Breast epithelium (tissue), 4 donors: Measurements from ENCODE around the gene GHSR. TPM values are rescaled to one million over a fixed set of nuclear protein-coding genes. Genes with fewer than 3 reads are reported as not detected.
"Not testable (repeated sequence)": the region's sequence is repeated elsewhere in the genome, so short reads cannot be mapped to it uniquely, and the experiment has no call there.

Experiments
- DNase-seq, 2 donors: peaks; one replicate each; pipeline ENCODE4 v3.0.0-alpha.2; 2019; ENCODE audit warnings: low spot score in 2 of 2
- H3K27ac ChIP-seq, 2 donors: fragments of 200-600 bp; sonication (generic) in 1 of 2; one replicate each; pipeline ENCODE4 v1.5.1; 2016 to 2019; ENCODE audit warnings: mild to moderate bottlenecking in 1 of 2
- H3K27me3 ChIP-seq, 2 donors: fragments of 200-600 bp; sonication (generic) in 1 of 2; one replicate each; pipeline versions ENCODE4 v1.5.1 to v1.6.0; 2017 to 2019; ENCODE audit warnings: control low read depth in 1 of 2, mild to moderate bottlenecking in 1 of 2
- H3K36me3 ChIP-seq: fragments of 200-600 bp; one replicate; pipeline ENCODE4 v1.5.1; 2019
- H3K4me1 ChIP-seq, 2 donors: fragments of 200-600 bp; sonication (generic); one replicate each; pipeline ENCODE4 v1.5.1; 2016 to 2019; ENCODE audit warnings: control low read depth in 1 of 2
- H3K4me3 ChIP-seq, 3 donors: fragments of 200-600 bp; sonication (generic); 1 replicate in 2 of 3; 2 replicates in 1 of 3; pipeline ENCODE4 v1.5.1; 2016 to 2019; ENCODE audit warnings: mild to moderate bottlenecking in 3 of 3, moderate library complexity in 2 of 3
- H3K9me3 ChIP-seq, 2 donors: fragments of 200-600 bp; sonication (generic) in 1 of 2; one replicate each; pipeline ENCODE4 v1.5.1; 2016 to 2019; ENCODE audit warnings: control low read depth in 1 of 2
- CTCF ChIP-seq, 3 donors: fragments of 450-650 bp; IDR thresholded peaks; one replicate each; pipeline ENCODE4 v1.5.1; 2016 to 2017; ENCODE audit warnings: antibody characterized with exemption in 3 of 3, mild to moderate bottlenecking in 3 of 3, moderate library complexity in 3 of 3
- POLR2A ChIP-seq: fragments of 450-650 bp; IDR thresholded peaks from one replicate; pipeline ENCODE4 v1.6.1; 2016; ENCODE audit warnings: antibody characterized with exemption, mild to moderate bottlenecking, moderate library complexity
- POLR2AphosphoS5 ChIP-seq, 3 donors: sonication (generic); formaldehyde crosslinking; IDR thresholded peaks; one replicate each; pipeline ENCODE4 v1.6.1; 2017; ENCODE audit warnings: antibody characterized with exemption in 3 of 3
- intact Hi-C: fragments of 100-400 bp; cut with DNase I; formaldehyde crosslinking; loops from one replicate; pipeline ENCODE4 v1.15.1; 2023; ENCODE audit warnings: low total_unique reads
- total RNA-seq, 3 donors: library from RNA; depleted of rRNA; stranded (reverse); fragments of >200 nt; gene quantifications; one replicate each; pipeline ENCODE4 v1.1.0, GENCODE V29; 2016

GHSR gene
- total RNA-seq = not detected

- no peak for TF ChIP-seq POLR2A
- no peak for TF ChIP-seq POLR2AphosphoS5 (IDR thresholded peaks at IDR 0.05)
- TF ChIP-seq CTCF (IDR thresholded peaks at IDR 0.05) = no peak
- no peaks in the 10 kb centered on the region for H3K9me3 ChIP-seq
- H3K36me3 ChIP-seq = no peaks in the 10 kb centered on the region
- peak within 1 kb of the TSS in 2 of 3 donors; percentile 11 to 46 for H3K4me3 ChIP-seq
- no peak within 1 kb of the TSS for H3K27ac ChIP-seq
- peaks cover 5 to 54% of the 10 kb centered on the region in 2 donors for H3K27me3 ChIP-seq
- DNase-seq = no peak
- H3K4me1 ChIP-seq = no peaks in the 10 kb centered on the region
- intact Hi-C loops = no loop called here
These were observed at the start of gene GHSR for GRCh38 chr3:172447611-172448579. Gene GHSR (minus strand): TSS chr3:172448456. CDS start chr3:172448413, 43 bp downstream.

- H3K27ac ChIP-seq = peak overlapping the region in 1 of 2 donors; percentile 4
- DNase-seq = peak; percentile 51 to 77
- H3K4me3 ChIP-seq, intact Hi-C loops, H3K4me1 ChIP-seq, H3K27me3 ChIP-seq, H3K9me3 ChIP-seq, H3K36me3 ChIP-seq: not testable (repeated sequence)
- TF ChIP-seq CTCF (IDR thresholded peaks at IDR 0.05) (peak; percentile 82 to 91 (median 83)), POLR2AphosphoS5 (IDR thresholded peaks at IDR 0.05) (peak in 2 of 3 donors; percentile 34 to 58)
These were observed 42.0 kb upstream of the GHSR start for GRCh38 chr3:172490198-172490669.

- DNase-seq = no peak
- Histone ChIP-seq H3K27ac (no peak overlapping the region), H3K9me3 (no peaks in the 10 kb centered on the region), H3K4me3 (no peak overlapping the region), H3K4me1 (no peaks in the 10 kb centered on the region), H3K36me3 (no peaks in the 10 kb centered on the region), H3K27me3 (no peaks in the 10 kb centered on the region)
- no peak for TF ChIP-seq CTCF (IDR thresholded peaks at IDR 0.05)
- intact Hi-C loops = no loop called here
These were observed 29.9 kb upstream of the GHSR start for GRCh38 chr3:172478116-172478515.

- DNase-seq = no peak
- Histone ChIP-seq H3K4me3 (peak overlapping the region; percentile 33 to 65 (median 49)), H3K27ac (no peak overlapping the region), H3K27me3 (no peaks in the 10 kb centered on the region), H3K9me3 (no peaks in the 10 kb centered on the region), H3K36me3 (no peaks in the 10 kb centered on the region), H3K4me1 (no peaks in the 10 kb centered on the region)
- TF ChIP-seq CTCF (IDR thresholded peaks at IDR 0.05) (no peak), POLR2AphosphoS5 (IDR thresholded peaks at IDR 0.05) (no peak), POLR2A (no peak)
- intact Hi-C loops = no loop called here
These were observed 28.1 kb upstream of the GHSR start for GRCh38 chr3:172476347-172476746.

- no peaks in the 10 kb centered on the region for H3K27me3 ChIP-seq
- intact Hi-C loops = no loop called here
- no peaks in the 10 kb centered on the region for H3K9me3 ChIP-seq
- no peak overlapping the region for H3K4me3 ChIP-seq
- H3K36me3 ChIP-seq = no peaks in the 10 kb centered on the region
- TF ChIP-seq POLR2AphosphoS5 (IDR thresholded peaks at IDR 0.05) = no peak
- no peak for TF ChIP-seq POLR2A
- no peak for TF ChIP-seq CTCF (IDR thresholded peaks at IDR 0.05)
- H3K27ac ChIP-seq = no peak overlapping the region
- DNase-seq = no peak
- no peaks in the 10 kb centered on the region for H3K4me1 ChIP-seq
These were observed 27.4 kb upstream of the GHSR start for GRCh38 chr3:172475703-172476102.
